ENCODE data around the gene CSAG2. TPM values are rescaled to one million over a fixed set of nuclear protein-coding genes. Genes with fewer than 3 reads are reported as not detected.
"Not testable (repeated sequence)": the region's sequence is repeated elsewhere in the genome, so short reads cannot be mapped to it uniquely, and the experiment has no call there.

Gene CSAG2
- total RNA-seq, 1 experiment from 2014 or later, result 0.28 TPM

DNA sequence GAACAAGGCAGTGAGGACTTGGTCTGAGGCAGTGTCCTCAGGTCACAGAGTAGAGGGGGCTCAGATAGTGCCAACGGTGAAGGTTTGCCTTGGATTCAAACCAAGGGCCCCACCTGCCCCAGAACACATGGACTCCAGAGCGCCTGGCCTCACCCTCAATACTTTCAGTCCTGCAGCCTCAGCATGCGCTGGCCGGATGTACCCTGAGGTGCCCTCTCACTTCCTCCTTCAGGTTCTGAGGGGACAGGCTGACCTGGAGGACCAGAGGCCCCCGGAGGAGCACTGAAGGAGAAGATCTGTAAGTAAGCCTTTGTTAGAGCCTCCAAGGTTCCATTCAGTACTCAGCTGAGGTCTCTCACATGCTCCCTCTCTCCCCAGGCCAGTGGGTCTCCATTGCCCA lies 8.7 kb downstream of the CSAG2 start:
- not testable (repeated sequence) for H3K4me3 ChIP-seq (ENCODE audit: insufficient read depth, low read depth, low read length); H3K27me3 ChIP-seq (ENCODE audit: control insufficient read depth, insufficient read depth, low read length); DNase-seq; H3K36me3 ChIP-seq (replicated peaks; ENCODE audit: control insufficient read depth, insufficient read depth, low read length)

DNA sequence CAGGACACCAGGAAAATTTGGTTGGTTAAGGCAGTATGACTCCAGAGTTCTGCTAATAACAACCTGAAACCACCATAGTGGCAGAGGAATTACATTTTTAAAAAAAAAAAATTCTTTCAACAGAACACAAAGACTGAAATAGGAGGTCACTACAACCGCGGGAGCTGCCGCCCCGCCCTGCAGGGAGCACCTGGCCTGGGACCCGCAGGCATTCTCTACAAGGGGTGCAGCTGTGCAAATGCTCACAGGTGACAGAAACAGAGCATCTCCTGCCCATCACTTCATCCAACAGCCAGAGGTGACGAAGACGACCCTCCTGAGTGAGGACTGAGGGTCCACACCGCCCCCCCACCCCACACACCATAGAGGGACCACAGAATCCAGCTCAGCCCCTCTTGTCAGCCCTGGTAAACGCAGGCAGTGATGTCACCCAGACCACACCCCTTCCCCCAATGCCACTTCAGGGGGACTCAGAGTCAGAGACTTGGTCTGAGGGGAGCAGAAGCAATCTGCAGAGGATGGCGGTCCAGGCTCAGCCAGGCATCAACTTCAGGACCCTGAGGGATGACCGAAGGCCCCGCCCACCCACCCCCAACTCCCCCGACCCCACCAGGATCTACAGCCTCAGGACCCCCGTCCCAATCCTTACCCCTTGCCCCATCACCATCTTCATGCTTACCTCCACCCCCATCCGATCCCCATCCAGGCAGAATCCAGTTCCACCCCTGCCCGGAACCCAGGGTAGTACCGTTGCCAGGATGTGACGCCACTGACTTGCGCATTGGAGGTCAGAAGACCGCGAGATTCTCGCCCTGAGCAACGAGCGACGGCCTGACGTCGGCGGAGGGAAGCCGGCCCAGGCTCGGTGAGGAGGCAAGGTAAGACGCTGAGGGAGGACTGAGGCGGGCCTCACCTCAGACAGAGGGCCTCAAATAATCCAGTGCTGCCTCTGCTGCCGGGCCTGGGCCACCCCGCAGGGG lies 10.8 kb downstream of the CSAG2 start, which contains the start of gene MAGEA3:
TSS of gene MAGEA3 (plus strand) at position 843 of the 980 bp plus-strand sequence. CDS start 2,039 bp downstream, outside the sequence.
- not testable (repeated sequence) for DNase-seq; H3K36me3 ChIP-seq (replicated peaks; ENCODE audit: control insufficient read depth, insufficient read depth, low read length); H3K4me3 ChIP-seq (ENCODE audit: insufficient read depth, low read depth, low read length); H3K27me3 ChIP-seq (ENCODE audit: control insufficient read depth, insufficient read depth, low read length)

DNA sequence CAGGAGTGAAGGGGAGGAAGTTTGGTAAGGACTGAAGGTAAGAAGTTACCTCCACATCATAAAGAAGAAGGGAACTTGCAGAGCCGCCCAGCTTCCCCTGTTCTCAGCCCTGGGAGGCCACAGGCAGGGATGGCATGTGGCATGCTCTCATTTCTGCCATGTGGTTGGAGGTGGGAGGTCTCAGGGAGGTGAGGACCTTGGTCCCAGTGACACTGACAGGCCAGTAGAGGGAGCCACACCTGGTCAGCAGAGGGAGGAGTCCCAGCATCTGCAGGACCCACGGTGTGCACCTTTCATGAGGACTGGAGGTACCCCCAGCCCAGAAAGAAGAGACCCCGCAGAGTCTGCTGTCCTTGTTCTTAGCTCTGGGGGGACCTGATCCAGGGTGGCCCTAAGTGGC lies 28.1 kb downstream of the CSAG2 start:
- not testable (repeated sequence) for H3K36me3 ChIP-seq (replicated peaks; ENCODE audit: control insufficient read depth, insufficient read depth, low read length); H3K4me3 ChIP-seq (ENCODE audit: insufficient read depth, low read depth, low read length); H3K27me3 ChIP-seq (ENCODE audit: control insufficient read depth, insufficient read depth, low read length); DNase-seq

DNA sequence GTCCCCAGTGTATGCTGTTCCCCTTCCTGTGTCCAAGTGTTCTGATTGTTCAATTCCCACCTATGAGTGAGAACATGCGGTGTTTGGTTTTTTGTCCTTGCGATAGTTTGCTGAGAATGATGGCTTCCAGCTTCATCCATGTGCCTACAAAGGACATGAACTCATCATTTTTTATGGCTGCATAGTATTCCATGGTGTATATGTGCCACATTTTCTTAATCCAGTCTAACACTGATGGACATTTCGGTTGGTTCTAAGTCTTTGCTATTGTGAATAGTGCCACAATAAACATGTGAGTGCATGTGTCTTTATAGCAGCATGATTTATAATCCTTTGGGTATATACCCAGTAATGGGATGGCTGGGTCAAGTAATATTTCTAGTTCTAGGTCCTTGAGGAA lies 34.4 kb downstream of the CSAG2 start:
- not testable (repeated sequence) for DNase-seq; H3K27me3 ChIP-seq (ENCODE audit: control insufficient read depth, insufficient read depth, low read length); H3K36me3 ChIP-seq (replicated peaks; ENCODE audit: control insufficient read depth, insufficient read depth, low read length); H3K4me3 ChIP-seq (ENCODE audit: insufficient read depth, low read depth, low read length)

DNA sequence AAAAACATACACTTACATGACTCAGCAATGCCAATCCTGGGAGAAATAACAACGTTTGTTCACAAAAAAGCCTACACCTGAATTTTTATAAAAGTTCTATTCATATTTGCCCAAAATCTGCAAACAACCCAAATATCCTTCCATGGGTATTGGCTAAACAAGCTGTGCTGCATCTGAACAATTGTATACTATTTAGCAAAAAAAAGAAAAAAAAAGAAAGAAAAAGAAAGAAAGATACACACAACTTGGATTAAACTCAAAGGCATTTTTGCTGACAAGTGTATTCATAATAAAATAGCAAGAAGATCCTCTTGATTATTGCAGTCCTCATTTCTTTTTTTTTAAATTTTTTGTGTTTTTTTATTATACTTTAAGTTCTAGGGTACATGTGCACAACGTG lies 34.9 kb downstream of the CSAG2 start:
- no peak for DNase-seq
- no peaks in the 10 kb centered on the region for H3K36me3 ChIP-seq (replicated peaks; ENCODE audit: control insufficient read depth, insufficient read depth, low read length)
- no peak overlapping the region for H3K4me3 ChIP-seq (ENCODE audit: insufficient read depth, low read depth, low read length)
- H3K27me3 ChIP-seq (ENCODE audit: control insufficient read depth, insufficient read depth, low read length), result no peaks in the 10 kb centered on the region

DNA sequence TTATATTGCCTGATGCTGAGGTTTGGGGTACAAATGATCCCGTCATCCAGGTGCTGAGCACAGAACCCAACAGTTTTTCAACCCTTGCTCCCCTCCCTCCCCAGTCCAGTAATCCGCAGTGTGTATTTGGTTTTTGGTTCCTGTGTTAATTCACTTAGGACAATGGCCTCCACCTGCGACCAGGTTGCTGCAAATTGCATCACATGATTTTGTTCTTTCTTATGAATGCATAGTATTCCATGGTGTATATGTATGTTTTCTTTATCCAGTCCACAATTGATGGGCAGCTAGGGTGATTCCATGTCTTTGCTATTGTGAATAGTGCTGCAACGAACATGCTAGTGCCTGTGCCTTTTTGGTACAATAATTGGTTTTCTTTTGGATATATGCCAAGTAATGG lies 46.0 kb downstream of the CSAG2 start:
- no peak overlapping the region for H3K4me3 ChIP-seq (ENCODE audit: insufficient read depth, low read depth, low read length)
- H3K36me3 ChIP-seq (replicated peaks; ENCODE audit: control insufficient read depth, insufficient read depth, low read length), result no peaks in the 10 kb centered on the region
- DNase-seq, result no peak
- no peaks in the 10 kb centered on the region for H3K27me3 ChIP-seq (ENCODE audit: control insufficient read depth, insufficient read depth, low read length)

DNA sequence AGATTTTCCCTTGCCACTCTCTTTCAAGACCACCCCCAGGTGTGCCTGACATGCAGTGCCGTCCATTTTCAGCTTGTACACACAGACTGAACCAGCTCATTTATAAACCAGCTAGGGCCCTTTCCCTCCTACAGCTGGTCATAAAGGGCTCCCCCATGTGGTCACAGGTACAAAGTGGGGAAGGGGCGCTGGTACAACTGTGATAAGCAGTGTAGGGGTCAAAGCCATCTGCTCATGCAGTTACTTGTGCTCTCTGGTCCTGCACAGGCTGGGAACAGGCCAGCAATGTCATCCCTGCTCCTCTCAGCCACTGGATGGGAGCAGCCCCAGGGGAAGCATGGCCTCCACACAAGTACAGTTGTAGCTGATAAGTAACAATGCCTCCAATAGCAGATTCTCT lies 50.8 kb downstream of the CSAG2 start:
- H3K4me3 ChIP-seq (ENCODE audit: insufficient read depth, low read depth, low read length), result no peak overlapping the region
- H3K27me3 ChIP-seq (ENCODE audit: control insufficient read depth, insufficient read depth, low read length), result no peaks in the 10 kb centered on the region
- peak; percentile 59 for DNase-seq
- H3K36me3 ChIP-seq (replicated peaks; ENCODE audit: control insufficient read depth, insufficient read depth, low read length), result no peaks in the 10 kb centered on the region

Other genes with a start within 250 kb of the CSAG2 start
- 3.5 and 3.8 TPM in 2 replicates for gene GABRQ, start 71.4 kb downstream of the CSAG2 start, total RNA-seq (2014; rRNA removed; shearing (Covaris generic))
- gene MAGEA3, start 10.5 kb downstream of the CSAG2 start, total RNA-seq (2014; rRNA removed; shearing (Covaris generic)), result 0.07 TPM in 1 of 2 replicates, not detected in the other
- 3.1 TPM in 1 of 2 replicates, not detected in the other for gene MAGEA2B, start 5.4 kb upstream of the CSAG2 start, total RNA-seq (2014; rRNA removed; shearing (Covaris generic))
- gene CSAG1, start 24.4 kb upstream of the CSAG2 start, total RNA-seq (2014; rRNA removed; shearing (Covaris generic)), result not detected in 2 replicates
- not detected in 2 replicates for gene MAGEA12, start 24.5 kb upstream of the CSAG2 start, total RNA-seq (2014; rRNA removed; shearing (Covaris generic))
- 1.2 and 3.5 TPM in 2 replicates for gene MAGEA2, start 44.6 kb upstream of the CSAG2 start, total RNA-seq (2014; rRNA removed; shearing (Covaris generic))
- 0.52 TPM in 1 of 2 replicates, not detected in the other for gene CSAG3, start 49.9 kb upstream of the CSAG2 start, total RNA-seq (2014; rRNA removed; shearing (Covaris generic))
- not detected in 2 replicates for gene MAGEA6, start 60.4 kb upstream of the CSAG2 start, total RNA-seq (2014; rRNA removed; shearing (Covaris generic))
- gene CETN2, start 121.5 kb upstream of the CSAG2 start, total RNA-seq (2014; rRNA removed; shearing (Covaris generic)), result 22.3 and 26.2 TPM in 2 replicates
- 17.2 and 18.0 TPM in 2 replicates for gene NSDHL, start 121.8 kb upstream of the CSAG2 start, total RNA-seq (2014; rRNA removed; shearing (Covaris generic))
- gene ZNF185, start 188.8 kb upstream of the CSAG2 start, total RNA-seq (2014; rRNA removed; shearing (Covaris generic)), result 7.0 and 7.8 TPM in 2 replicates

Measured in H7 (cell line).